ENCODE results near the gene ANGPTL8.

ANGPTL8 gene

GRCh38 chr19:11238041-11238440, 1.4 kb upstream of the ANGPTL8 start:
- no peak for DNase-seq

- no peak for DNase-seq
Observed at GRCh38 chr19:11238781-11239376, 540 bp upstream of the ANGPTL8 start.

- DNase-seq: no peak
Observed at GRCh38 chr19:11240008-11240444, 607 bp downstream of the ANGPTL8 start.

DNA sequence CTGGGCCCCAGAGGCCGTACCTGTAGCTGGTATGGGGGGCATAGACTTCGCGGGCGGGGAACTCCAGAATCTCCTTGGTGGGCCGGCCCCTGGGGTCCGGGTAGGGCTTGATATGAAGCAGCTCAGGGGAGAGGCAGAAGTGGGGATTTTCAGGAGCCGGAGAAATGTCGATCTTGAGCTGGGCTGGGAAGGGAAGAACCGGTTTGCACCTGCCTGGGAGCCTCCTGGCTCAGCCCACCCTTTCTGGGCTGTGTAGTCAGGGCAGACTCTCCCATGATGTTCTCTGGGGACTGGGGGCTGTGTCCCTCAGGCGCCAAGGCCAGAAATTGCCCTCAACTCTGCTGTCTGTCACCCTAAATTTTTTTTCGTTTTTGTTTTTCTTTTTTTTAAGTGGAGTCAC, 2.6 kb downstream of the ANGPTL8 start:
- no peak for DNase-seq

DNA sequence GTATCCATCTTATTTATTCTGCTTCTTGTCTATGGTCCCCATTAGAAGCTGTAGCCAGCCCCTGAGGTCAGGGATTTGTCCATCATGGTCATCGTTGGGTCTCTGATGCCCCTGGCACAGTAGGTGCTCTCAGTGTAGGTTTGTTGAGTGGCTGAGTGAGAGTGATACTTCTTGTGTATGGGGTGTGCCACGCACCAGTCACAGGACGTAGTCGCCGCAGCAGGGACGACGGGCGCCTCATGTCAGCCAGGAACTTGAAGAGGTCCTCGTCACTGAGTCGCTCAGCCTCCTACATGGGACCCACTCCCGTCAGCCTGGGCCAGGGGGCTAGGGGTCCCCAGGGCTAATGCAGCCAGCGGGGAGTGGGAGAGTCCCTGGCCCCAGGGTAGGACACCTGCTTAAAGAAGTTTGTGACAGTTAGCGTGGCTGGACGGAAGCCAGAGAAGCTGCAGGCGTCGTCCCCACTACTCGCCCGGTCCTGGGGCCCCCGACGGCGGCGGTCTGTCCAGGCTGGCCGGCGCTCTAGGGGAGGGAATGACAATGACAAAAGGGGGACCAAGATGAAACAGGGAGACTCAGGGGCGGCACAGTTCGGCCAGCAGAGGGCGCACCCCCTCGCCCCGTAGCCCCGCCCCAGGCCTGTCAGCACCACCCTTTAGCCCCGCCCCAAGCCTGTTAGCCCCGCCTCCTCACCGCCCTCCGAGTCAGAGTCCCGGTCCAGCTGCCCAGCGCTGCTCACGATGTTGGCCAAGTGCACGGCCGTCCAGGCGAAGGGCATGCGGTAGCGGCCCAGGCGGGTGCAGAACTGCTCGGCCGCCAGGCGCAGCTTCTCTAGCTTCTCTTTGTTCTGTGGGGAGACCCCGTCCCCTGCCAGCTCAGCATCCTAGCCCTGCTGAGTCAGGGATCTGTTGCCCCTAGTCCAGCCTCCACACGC, 3.7 kb downstream of the ANGPTL8 start:
- DNase-seq: peak; percentile 75

DNA sequence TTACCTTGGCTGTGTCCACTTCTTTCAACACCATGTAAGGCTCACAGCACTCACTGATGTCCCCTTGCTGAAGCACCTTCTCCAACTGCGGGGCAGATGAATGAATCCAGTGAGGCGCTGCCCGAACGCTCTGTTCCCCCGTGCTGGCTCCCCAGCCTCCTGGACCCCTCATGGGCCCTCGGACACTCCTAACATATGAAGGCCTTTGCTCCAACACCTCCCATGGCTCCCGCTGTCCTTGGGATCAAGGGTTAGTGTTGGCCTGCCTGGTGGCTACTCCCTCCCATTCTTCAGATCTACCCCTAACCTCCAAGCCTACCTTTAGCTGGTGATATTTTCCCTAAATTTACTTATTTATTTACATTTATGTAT, 4.4 kb downstream of the ANGPTL8 start:
- DNase-seq: no peak

DNA sequence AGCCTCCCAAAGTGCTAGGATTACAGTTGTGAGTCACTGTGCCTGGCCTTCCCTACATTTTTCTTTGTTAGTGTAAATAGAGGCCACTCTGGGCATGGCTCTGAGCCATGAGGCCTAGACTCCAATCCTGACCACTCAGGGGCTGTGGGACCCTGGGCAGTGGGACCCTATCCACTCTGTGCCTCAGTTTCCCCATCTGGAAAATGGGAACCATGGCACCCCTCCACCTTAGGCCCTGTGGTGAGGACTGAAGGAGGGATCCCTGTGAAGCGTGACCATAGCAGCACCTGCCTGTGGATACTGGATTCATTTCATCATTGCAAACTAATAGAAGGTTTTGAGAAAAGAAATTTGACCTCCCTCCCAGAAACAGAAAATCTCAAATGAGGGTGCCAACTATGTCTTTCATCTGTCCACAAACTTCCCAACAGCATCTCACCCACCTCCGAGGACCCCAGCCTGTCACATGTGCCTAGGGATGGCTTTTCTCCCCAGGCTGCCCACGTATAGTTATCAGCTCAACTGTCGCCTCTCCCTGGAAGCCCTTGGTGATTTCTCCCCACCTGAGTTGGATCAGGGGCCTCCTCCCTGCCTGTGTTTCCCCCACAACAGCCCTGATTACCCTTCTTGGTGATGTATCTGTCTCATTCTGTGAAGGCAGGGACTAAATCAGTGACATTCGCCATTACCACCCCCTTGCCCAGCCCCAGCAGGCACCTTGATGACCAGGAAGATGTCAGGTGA, 5.6 kb downstream of the ANGPTL8 start:
- DNase-seq: no peak

GRCh38 chr19:11246941-11247340, 7.5 kb downstream of the ANGPTL8 start:
- DNase-seq: no peak

GRCh38 chr19:11247391-11247790, 8.0 kb downstream of the ANGPTL8 start:
- DNase-seq: no peak

DNA sequence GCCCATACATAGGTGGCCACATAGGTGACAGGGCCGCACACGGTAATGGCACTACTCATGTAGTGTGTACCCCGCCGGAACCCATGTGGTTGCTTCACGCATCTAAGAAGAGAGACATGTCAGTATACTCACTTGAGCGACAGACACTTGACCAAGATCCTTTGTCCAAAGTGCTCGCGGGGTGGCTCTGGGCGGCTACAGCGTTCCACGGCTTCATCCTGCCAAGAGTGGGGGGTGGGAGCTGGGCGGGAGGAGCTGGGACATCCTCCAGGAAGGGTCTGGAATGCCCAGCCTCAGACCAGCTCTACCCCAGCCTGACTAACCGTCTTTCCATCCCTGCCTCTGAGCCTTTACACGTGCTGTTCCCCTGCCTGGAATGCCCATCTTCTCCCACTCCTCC, 8.5 kb downstream of the ANGPTL8 start:
- DNase-seq: no peak

DNA sequence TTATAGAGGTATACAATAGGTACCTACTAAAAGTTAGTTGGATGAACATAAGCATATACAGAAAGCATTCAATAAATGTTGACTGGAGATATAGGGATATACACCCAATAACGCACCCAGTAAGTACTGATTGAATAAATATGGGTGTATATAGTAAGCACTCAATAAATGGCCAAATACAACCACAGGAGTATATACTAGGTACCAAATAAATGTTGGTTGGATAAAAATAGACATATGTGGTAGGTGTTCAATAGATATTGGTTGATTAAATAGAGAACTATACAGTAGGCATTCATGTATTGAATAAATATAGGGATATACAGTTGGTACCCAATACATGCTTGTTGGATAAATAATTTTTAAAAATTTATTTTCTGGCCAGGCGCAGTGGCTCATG, 9.4 kb downstream of the ANGPTL8 start:
- DNase-seq: no peak

DNA sequence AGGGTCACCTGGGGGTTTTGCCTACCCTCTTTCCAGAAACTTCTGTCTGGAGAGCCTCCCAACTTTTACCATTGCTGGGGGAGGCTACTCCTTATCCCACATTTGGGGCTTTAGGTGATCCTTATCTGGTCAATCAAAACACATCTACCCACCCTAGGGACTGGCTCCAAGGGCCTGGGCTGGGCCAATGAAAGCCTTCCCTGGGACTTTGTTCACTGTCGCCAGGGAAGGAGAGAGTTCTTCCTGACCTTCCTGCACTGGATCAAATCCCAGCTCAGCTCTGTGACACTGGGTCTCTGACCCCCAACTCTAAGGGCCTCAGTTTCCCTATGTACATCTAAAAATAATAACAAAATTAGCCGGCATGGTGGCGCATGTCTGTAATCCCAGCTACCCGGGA, 11.8 kb downstream of the ANGPTL8 start:
- no peak for DNase-seq

DNA sequence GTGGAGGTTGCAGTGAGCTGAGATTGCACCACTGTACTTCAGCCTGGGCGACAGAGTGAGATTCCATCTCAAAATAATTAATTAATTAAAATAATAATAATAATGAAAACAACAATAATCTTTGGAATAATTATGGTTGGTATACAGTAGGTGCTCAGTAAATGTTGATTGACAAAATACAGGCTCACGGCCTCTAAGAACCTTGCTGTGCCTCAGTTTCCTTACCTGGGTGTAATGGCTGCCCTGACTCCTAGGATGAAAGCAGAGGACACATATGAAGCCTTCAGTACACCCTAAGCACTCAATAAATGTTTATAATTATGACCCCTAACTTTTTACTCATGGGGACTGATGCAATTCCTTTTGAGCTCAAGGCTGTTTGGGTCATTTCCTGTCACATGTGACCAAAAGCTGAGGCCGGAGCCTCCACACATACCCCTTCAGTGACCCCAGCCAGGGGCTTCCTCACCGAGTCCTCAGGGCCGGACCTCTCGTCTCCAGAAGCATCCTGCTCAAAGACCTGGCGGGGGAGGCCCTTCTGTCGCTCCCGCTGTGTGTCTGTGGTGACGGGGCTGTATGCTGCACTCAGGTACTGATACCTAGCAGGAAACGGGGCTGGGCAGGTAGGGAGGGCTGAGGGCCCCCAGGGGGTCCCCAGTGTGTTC, 12.4 kb downstream of the ANGPTL8 start:
- DNase-seq: no peak

- DNase-seq: no peak
Observed at GRCh38 chr19:11252665-11253355, 13.4 kb downstream of the ANGPTL8 start.

GRCh38 chr19:11254666-11255065, 15.2 kb downstream of the ANGPTL8 start:
- no peak for DNase-seq

DNA sequence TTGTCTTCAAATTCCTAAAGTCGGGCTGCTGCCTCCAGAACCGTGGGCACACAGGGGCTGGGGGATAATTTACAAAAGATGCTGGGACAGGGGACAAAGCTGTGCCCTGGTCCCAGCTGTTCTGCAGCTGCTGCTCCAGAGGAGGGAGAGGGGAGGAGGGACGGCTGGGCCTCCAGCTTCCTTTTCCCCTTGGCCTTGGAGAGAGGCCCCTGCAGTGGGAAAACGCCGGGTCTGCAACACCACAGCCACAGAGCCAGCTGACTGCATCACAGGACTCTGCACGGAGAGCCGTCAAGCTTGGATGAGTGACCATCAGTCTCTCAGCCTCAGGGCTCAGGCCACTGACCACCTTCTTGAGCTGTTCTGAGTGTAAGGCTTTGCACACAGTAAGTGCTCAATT, 16.8 kb downstream of the ANGPTL8 start:
- no peak for DNase-seq

DNA sequence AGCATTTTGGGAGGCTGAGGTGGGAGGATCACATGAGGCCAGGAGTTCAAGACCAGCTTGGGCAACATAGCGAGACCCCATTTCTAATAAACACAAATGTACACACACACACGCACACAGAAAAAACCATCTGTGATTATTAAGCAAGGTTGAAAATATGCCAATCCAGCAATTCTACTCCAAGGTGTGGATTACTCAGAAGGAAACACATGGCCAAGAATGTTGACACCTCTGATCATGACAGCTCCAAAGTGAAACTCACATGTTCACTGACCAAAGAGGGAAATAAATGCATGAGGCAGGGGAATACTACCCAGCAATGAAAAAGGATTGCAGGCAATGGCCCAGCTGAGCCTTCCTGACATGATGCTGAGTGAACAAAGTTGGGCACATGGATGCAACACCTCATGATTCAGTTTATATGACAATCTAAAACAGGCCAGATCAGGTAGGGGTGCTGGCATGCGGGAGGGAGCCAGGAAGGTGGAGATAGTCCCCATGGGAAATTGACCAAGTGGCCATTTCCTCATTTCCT, 18.5 kb downstream of the ANGPTL8 start:
- DNase-seq: no peak

DNA sequence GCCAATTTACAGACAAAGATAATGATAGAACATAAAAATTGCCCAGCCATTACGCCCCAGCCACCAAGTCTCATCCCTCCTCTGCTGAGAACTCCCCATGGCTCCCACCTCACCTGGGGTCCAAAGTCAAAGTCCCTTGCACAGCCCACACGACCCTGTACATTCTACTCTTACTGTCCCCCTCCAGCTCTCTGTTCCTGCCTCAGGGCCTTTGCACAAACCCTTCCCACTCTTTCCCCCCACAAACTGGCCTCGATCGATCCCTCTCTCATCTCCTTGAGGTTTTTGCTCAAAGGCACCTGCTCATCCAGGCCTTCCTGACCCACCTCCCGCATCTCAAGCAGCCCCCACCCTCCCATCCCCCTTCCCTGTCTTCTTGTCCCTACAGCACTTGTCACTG, 21.6 kb downstream of the ANGPTL8 start:
- no peak for DNase-seq

- DNase-seq: no peak
Observed at GRCh38 chr19:11261431-11261970, 22.1 kb downstream of the ANGPTL8 start.

DNA sequence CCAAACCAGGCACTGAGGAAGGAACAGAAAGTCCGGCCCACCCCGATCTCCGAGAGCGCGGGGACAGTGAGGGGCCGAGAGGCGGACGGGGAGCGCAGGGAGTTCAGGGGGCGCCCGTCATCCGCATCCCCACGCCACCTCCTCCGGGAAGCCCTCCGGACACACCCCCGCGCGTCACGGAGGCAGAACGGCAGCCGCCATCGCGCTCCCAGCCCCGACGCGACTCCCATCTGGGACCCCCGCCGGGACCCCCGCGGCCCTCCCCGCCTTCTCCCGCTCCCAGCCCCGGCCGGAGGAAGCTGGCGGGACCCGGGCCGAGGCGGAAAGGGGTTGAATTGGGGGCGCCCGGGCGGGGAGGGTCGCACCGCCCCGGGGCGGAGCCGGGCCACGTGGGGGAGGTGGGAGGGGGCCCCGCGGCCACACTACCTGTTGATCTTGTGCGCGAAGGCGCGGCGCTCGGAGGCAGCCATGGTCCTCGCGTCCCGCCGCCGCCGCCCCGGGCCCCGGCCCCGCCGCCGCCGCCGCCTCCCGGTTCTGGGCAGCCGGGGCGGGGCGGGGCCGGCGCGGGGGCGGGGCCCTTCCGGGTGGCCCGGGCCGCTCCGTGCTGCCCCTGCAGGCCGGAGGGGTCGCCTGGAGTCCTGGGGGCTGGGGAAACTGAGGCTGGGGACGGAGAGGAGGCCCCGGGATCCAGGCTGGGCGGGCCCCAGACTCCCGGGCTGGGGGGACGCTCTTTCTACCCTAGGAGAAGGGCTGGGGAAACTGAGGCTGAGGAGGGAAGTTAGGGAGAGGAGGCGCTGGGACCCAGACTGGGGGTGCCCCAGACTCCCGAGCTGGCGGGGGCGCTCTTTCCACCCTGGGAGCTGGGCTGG, 22.8 kb downstream of the ANGPTL8 start, which contains the start of gene DOCK6:
DOCK6 (minus strand) TSS at position 554 of the 869 bp plus-strand sequence; CDS start at position 470, 84 bp downstream.
- DNase-seq: no peak

GRCh38 chr19:11263726-11264125, 24.3 kb downstream of the ANGPTL8 start:
- no peak for DNase-seq
